Activated CD8-positive, alpha-beta memory T cell treated with anti-CD3 and anti-CD28 coated beads, Interleukin-2, amount 50 U/mL, for 24 hours (primary cell): Measurements from ENCODE around the gene TGFB2.

Experiments
- DNase-seq: peaks from one replicate; pipeline ENCODE4 v3.0.0-alpha.2; 2020; ENCODE audit errors: extremely low read depth

Gene TGFB2

GRCh38 chr1:218488531-218488930 is 143.4 kb downstream of the TGFB2 start:
- no peak for DNase-seq

GRCh38 chr1:218488986-218489385 is 143.8 kb downstream of the TGFB2 start:
- no peak for DNase-seq

- no peak for DNase-seq
Measured at GRCh38 chr1:218490406-218490922, 145.3 kb downstream of the TGFB2 start.

GRCh38 chr1:218492874-218493273 is 147.7 kb downstream of the TGFB2 start:
- no peak for DNase-seq

- DNase-seq: no peak
Measured at GRCh38 chr1:218493986-218494385, 148.8 kb downstream of the TGFB2 start.
